PC-3 (cell line): ENCODE measurements around the gene PRKX.

Source experiments
- CTCF ChIP-seq: fragments of 300-600 bp; sonication (generic); conservative IDR thresholded peaks from 2 replicates; pipeline ENCODE4 v1.5.1; 2017; ENCODE audit warnings: antibody characterized with exemption, low read depth, mild to moderate bottlenecking, low read length
- EZH2 ChIP-seq: fragments of 300-600 bp; sonication (generic); IDR thresholded peaks from one replicate; pipeline ENCODE4 v1.6.1; 2017; ENCODE audit warnings: antibody characterized with exemption, mild to moderate bottlenecking, low read length; ENCODE audit not compliant: unreplicated experiment
- EZH2phosphoT487 ChIP-seq: fragments of 300-600 bp; sonication (generic); IDR thresholded peaks from 2 replicates; pipeline ENCODE4 v1.6.1; 2018; ENCODE audit warnings: mild to moderate bottlenecking, antibody characterized with exemption, low read length, borderline replicate concordance

- TF ChIP-seq CTCF (no peak), EZH2 (no peak), EZH2phosphoT487 (no peak)
Observed at GRCh38 chrX:3589474-3589873, 124.0 kb downstream of the PRKX start.
